ENCODE results near the gene CD14.
"Not testable (repeated sequence)": the region's sequence is repeated elsewhere in the genome, so short reads cannot be mapped to it uniquely, and the experiment has no call there.

The CD14 gene

DNA sequence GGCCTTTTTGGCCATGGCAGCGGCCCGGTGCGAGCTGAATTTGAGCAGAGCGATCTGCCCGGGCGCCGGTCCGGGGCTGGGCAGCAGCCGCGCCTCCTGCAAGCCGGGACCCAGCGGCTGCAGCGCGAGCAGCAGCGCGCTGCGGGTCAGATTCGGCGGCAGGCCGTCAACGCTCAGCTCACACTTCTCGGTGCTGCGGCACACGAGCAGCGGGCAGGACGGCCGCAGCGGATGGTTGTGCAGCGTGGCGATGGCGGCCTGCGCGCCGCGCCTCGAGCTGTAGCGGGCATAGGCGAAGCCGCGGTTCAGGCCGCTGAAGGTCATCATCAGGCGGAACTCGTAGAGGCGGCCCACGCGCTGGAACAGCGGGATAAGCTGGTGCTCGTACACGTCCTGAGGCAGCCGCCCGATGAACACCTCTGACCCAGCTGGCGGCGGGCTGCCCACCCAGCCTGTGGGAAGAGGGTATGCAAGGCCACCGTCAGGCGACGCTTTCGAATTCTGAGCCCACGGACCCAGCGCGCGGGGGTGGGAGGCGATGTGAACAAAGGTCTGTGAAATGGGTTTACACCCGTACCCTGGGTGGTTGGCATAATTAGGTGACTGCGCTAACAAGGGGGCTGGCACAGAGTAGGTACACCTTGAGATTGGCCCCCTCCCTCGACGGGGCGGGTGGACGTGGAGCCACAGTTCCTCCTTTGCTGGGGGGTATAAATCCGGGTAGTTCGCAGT is 39.6 kb upstream of the CD14 start:
- H3K4me3 ChIP-seq (replicated peaks; ENCODE audit: low read depth, low read length), result no peak overlapping the region
- no peak for DNase-seq (ENCODE audit: extremely low read depth, low read depth)
- TF ChIP-seq, protein P1, sequence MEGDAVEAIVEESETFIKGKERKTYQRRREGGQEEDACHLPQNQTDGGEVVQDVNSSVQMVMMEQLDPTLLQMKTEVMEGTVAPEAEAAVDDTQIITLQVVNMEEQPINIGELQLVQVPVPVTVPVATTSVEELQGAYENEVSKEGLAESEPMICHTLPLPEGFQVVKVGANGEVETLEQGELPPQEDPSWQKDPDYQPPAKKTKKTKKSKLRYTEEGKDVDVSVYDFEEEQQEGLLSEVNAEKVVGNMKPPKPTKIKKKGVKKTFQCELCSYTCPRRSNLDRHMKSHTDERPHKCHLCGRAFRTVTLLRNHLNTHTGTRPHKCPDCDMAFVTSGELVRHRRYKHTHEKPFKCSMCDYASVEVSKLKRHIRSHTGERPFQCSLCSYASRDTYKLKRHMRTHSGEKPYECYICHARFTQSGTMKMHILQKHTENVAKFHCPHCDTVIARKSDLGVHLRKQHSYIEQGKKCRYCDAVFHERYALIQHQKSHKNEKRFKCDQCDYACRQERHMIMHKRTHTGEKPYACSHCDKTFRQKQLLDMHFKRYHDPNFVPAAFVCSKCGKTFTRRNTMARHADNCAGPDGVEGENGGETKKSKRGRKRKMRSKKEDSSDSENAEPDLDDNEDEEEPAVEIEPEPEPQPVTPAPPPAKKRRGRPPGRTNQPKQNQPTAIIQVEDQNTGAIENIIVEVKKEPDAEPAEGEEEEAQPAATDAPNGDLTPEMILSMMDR (IDR thresholded peaks at IDR 0.05; ENCODE audit: low read depth, low read length, missing control alignments), result no peak

DNA sequence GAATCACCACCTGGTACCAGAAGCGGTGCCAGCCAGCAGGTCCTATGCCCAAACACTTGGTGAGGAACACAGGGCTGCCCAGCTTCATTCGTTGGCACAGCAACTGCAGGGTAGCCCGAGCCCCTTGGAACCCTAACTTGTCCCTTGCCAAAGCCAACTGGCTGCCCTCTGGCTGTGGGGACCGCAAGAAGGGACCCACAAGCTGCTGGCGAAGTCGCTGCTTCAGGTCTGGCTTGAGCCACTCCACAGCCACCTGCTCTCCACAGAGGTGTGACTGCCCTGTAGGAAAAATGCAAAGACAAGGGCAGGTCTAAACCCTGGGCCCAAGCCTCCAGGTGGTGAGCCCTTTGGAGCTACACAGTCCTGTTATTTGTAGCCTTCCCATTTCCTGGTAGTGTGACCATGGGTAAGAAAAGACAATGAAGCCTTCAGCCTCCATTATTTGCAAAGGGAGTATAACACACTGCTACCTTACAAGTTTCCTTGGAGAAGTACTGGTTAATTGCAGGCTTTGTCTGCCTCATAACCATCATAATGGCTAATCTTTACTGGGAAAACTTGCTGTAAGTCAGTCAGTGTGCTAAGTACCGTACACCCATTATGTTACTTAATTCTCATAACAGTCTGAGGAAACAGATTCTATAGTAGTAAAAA is 38.6 kb upstream of the CD14 start:
- H3K4me3 ChIP-seq (replicated peaks; ENCODE audit: low read depth, low read length), result no peak overlapping the region
- TF ChIP-seq, protein P1 (IDR thresholded peaks at IDR 0.05; ENCODE audit: low read depth, low read length, missing control alignments), result no peak
- DNase-seq (ENCODE audit: extremely low read depth, low read depth), result no peak

DNA sequence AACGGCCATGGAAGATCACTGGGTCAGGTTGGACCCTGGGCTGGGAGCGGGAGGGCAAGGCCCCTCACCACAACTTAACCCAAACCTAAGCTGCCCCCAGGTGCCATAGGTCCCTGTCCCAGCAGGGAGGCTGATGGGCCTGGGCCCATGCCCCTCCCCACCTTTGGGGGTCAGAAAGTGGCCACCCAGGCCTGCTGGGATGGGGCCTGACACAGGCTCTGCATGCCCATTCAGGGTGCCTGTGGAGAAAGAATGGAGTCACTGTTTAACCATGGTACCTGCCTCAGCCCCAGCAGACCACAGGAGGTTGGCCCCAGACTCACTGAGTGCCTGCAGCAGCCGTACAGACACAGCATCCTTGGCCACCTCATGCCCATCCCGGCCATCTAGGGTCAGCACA is 38.1 kb upstream of the CD14 start:
- not testable (repeated sequence) for DNase-seq (ENCODE audit: extremely low read depth, low read depth); H3K4me3 ChIP-seq (replicated peaks; ENCODE audit: low read depth, low read length)

DNA sequence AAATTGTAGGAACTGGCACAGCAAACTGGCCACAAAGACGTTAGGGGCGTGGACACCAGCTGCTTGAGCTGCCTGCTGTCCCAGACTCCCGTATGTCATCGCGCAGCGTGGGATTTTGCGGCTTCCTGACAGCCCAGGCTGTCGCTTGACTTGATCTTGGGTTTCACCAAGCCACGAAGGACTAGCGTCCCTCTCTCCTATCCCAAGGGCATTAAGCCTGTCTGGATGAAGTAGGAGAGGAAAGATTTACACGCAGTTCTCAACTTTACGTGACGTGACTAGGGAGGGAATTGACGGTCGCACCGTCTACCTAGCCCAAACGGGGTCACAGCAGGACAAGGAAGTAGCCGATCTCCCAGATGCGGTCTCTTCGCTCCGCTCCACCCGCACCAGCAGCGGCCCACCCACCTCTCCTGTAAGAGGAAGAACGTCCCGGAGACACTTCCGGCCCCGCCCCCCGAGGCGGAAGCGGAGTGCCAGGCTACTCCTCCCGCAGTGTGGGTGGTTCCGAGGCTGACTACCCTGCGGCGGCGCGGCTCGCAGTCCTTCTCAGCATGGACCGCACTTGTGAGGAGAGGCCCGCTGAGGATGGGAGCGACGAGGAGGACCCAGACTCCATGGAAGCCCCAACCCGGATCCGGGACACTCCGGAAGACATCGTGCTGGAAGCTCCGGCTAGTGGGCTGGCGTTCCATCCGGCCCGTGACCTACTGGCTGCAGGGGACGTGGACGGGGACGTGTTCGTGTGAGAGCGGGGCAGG is 31.6 kb upstream of the CD14 start, which contains the start of gene WDR55:
Gene WDR55 (plus strand): TSS at position 546 of the 761 bp plus-strand sequence. CDS start 9 bp downstream, at position 555.
- H3K4me3 ChIP-seq (replicated peaks; ENCODE audit: low read depth, low read length), result peak within 1 kb of the TSS; percentile 97
- DNase-seq (ENCODE audit: extremely low read depth, low read depth), result peak; percentile 70
- TF ChIP-seq, protein P1 (IDR thresholded peaks at IDR 0.05; ENCODE audit: low read depth, low read length, missing control alignments), result no peak

DNA sequence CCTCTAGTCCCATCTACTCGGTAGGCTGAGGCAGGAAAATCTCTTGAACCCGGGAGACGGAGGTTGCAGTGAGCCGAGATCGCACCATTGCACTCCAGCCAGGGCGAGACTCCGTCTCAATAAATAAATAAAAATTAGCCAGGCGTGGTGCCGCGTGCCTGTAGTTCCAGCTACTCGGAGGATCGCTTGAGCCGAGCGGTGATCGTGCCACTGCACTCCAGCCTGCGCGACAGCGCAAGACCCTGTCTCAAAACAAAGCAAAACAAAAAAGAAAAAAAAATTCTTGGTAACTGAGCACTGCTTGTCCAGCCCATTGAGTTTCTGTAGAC is 31.0 kb upstream of the CD14 start:
- TF ChIP-seq, protein P1 (IDR thresholded peaks at IDR 0.05; ENCODE audit: low read depth, low read length, missing control alignments), result no peak
- DNase-seq (ENCODE audit: extremely low read depth, low read depth), result no peak
- H3K4me3 ChIP-seq (replicated peaks; ENCODE audit: low read depth, low read length), result peak overlapping the region; percentile 97

DNA sequence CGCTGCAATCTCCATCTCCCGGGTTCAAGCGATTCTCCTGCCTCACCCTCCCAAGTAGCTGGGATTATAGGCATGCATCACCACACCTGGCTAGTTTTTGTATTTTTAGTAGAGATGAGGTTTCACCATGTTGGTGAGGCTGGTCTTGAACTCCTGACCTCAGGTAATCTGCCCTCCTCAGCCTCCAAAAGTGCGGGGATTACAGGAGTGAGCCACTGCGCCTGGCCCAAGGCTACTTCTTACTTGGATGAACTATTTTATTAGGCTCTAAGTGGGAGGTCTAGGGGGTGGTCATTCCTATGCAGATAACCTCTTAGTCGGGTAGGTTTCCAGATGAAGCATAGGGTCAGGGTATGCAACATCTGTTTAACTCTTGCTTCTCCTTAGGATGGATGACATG is 27.4 kb upstream of the CD14 start:
- DNase-seq (ENCODE audit: extremely low read depth, low read depth); H3K4me3 ChIP-seq (replicated peaks; ENCODE audit: low read depth, low read length): not testable (repeated sequence)

DNA sequence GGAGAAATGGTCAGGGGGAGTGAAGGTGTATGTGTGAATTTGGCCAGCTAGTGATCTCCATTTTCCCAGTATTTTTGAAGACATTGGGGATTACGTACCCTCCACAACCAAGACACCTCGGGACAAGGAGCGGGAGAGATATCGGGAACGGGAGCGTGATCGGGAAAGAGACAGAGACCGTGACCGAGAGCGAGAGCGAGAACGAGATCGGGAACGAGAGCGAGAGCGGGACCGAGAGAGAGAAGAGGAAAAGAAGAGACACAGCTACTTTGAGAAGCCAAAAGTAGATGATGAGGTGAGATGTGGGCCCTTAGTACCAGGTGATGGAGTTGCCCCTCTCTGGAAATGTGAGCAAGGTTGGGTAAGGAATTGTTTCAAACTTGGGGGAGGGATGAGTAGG is 25.9 kb upstream of the CD14 start:
- H3K4me3 ChIP-seq (replicated peaks; ENCODE audit: low read depth, low read length), result no peak overlapping the region
- TF ChIP-seq, protein P1 (IDR thresholded peaks at IDR 0.05; ENCODE audit: low read depth, low read length, missing control alignments), result no peak
- no peak for DNase-seq (ENCODE audit: extremely low read depth, low read depth)

All from HFF-Myc (cell line).